Urothelium cell line (cell line): ENCODE data around the gene SLC22A4.

Experiments used
- DNase-seq: peaks from one replicate; pipeline ENCODE4 v3.0.0; 2011; ENCODE audit warnings: low spot score, mixed read lengths
- FAIRE-seq: peaks from 2 replicates; lab custom pipeline; 2011; peaks lifted over from hg19 to GRCh38; lab: Jason Lieb, UNC

Gene SLC22A4

GRCh38 chr5:132389585-132390286 lies 95.5 kb downstream of the SLC22A4 start:
- DNase-seq, result peak; percentile 97
- peak; percentile 97 for FAIRE-seq

GRCh38 chr5:132391247-132391646 lies 97.1 kb downstream of the SLC22A4 start:
- peak; percentile 9 for FAIRE-seq
- no peak for DNase-seq

GRCh38 chr5:132391870-132392269 lies 97.7 kb downstream of the SLC22A4 start:
- FAIRE-seq (no peak), DNase-seq (no peak)

GRCh38 chr5:132392411-132392810 lies 98.2 kb downstream of the SLC22A4 start:
- no peak for DNase-seq
- FAIRE-seq, result no peak

GRCh38 chr5:132392978-132393825 lies 99.0 kb downstream of the SLC22A4 start:
- FAIRE-seq, result no peak
- no peak for DNase-seq
